Measurements from ENCODE around the gene PARL.

PARL gene

DNA sequence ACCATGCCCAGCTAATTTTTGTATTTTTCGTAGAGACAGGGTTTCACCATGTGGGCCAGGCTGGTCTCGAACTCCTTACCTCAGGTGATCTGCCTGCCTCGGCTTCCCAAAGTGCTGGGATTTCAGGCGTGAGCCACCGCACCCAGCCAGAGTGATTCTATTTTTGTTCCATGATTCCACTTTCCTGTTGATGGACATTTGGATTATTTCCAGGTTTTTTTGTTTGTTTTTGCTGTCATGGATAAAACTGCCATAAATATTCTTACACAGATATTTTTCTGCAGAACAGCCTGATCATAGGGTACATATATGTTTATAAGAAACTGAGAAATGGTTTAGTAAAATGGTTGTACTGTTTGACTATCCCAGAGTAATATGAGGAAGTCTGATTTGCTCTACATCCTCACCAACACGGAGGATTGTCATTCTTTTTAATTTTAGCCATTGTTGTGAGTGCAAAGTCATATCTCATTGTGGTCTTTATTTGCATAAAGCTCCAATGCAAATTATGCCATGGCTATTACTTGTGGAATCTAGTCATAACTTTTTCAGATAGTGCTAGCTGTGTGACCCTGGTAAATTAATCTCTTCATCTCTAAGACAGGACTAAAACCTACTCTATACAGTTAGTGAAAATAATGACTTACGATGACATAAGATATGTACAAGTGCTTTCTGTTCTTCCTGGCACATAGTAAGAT, 102.0 kb downstream of the PARL start:
- no peak for DNase-seq

GRCh38 chr3:183781246-183781645, 103.4 kb downstream of the PARL start:
- DNase-seq, result no peak

DNA sequence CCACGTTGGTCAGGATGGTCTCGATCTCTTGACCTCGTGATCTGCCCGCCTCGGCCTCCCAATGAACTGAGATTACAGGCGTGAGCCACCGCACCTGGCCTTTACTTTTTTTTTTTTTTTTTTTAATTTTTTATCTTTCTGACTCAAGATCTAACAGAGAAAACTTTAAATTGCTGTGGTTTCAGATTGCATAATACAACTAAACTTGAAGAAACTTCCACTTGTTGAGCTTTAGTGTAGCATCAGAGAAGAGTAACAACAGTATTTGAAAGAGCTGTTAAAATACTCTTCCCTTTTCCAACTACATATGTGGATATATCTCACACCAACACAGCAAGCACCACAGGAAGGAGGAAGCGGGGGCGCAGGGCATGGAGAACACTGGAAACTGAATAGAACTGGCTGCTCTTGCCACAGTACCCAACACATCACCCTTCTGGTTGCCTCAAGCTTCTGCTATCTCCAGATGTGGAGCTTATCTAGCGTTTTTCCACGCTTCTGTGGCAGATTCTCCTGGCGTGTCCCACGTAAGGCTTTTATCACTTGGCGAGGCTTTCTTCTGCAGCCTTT, 104.7 kb downstream of the PARL start:
- no peak for DNase-seq
